Ovary (tissue), 3 donors: ENCODE measurements around the gene C3orf20.

Experiments used
- CTCF ChIP-seq, 3 donors: fragments of 450-650 bp in 2 of 3; fragments of 200-600 bp in 1 of 3; IDR thresholded peaks; one replicate each; pipeline versions ENCODE4 v1.5.1 to v1.8.0; 2016 to 2022; ENCODE audit warnings: antibody characterized with exemption in 3 of 3, mild to moderate bottlenecking in 1 of 3
- EP300 ChIP-seq: sonication (generic); formaldehyde crosslinking; IDR thresholded peaks from one replicate; pipeline ENCODE4 v1.6.1; 2017; ENCODE audit warnings: antibody characterized with exemption
- POLR2A ChIP-seq: fragments of 450-650 bp; IDR thresholded peaks from one replicate; pipeline ENCODE4 v1.6.1; 2017; ENCODE audit warnings: antibody characterized with exemption, mild to moderate bottlenecking, moderate library complexity
- donor health status: DM: no; HTN: no; CAD: no.

GRCh38 chr3:14768881-14769280 is 93.9 kb downstream of the C3orf20 start:
- TF ChIP-seq CTCF (IDR thresholded peaks at IDR 0.05), result no peak
- TF ChIP-seq EP300, result no peak
- TF ChIP-seq POLR2A, result no peak
